HepG2 (cell line): ENCODE data around the gene PTPRC. TPM values are rescaled to one million over a fixed set of nuclear protein-coding genes. Genes with fewer than 3 reads are reported as not detected.

Experiments used
- ATAC-seq: fragments of 200-7000 bp; cut with Tn5 transposase; 3 replicates; pipeline ENCODE4 v1.9.1; 2020; ENCODE audit warnings: mild to moderate bottlenecking, moderate library complexity
- BruUV-seq: library from RNA; stranded (reverse); fragments of 400-500 nt; replicated peaks from 2 replicates; lab custom pipeline; 2021; lab: Mats Ljungman, UMichigan
- CTCF ChIA-PET: fragments of 300-600 bp; formaldehyde crosslinking; extraction: SDS; loops from one replicate; lab custom pipeline; 2021; ENCODE audit warnings: low total read pairs, inconsistent platforms, low intra/inter-chr PET ratio; lab: Yijun Ruan, JAX
- POLR2A ChIA-PET: fragments of 350-600 bp; sonication (Branson Sonifier 250); formaldehyde crosslinking; loops from one replicate; lab custom pipeline; 2020; ENCODE audit warnings: antibody characterized with exemption, inconsistent platforms; lab: Yijun Ruan, JAX
- DNase-seq: peaks from one replicate; pipeline ENCODE4 v3.0.0-alpha.2; 2015; ENCODE audit warnings: low spot score
- FAIRE-seq: peaks from 3 replicates; lab custom pipeline; 2011; peaks lifted over from hg19 to GRCh38; lab: Jason Lieb, UNC
- H2AFZ ChIP-seq: one replicate; pipeline ENCODE4 v1.6.1; 2011; ENCODE audit warnings: low read length, inconsistent platforms
- H3K27ac ChIP-seq: fragments of 300-600 bp; 3 replicates; pipeline ENCODE4 v1.8.0; 2011; ENCODE audit warnings: mixed run types, mild to moderate bottlenecking, mixed read lengths, low read length, inconsistent platforms; ENCODE audit not compliant: insufficient read depth; ENCODE audit errors: extremely low read length
- H3K27me3 ChIP-seq, 2 experiments: fragments of 200-600 bp in 1 of 2; 2 replicates in 1 of 2; 3 replicates in 1 of 2; pipeline versions ENCODE4 v1.6.0 to v1.8.0; 2011; ENCODE audit warnings: low read length in 2 of 2, mild to moderate bottlenecking in 2 of 2, moderate library complexity in 2 of 2, inconsistent platforms in 1 of 2; ENCODE audit not compliant: insufficient read depth in 2 of 2, control insufficient read depth in 1 of 2
- H3K36me3 ChIP-seq, 2 experiments: fragments of 200-600 bp in 1 of 2; replicated peaks in 1 of 2; 2 replicates in 1 of 2; 3 replicates in 1 of 2; pipeline versions ENCODE4 v1.5.1 to v1.8.0; 2011; ENCODE audit warnings: low read length in 2 of 2, inconsistent platforms in 1 of 2; ENCODE audit not compliant: insufficient read depth in 2 of 2, control insufficient read depth in 1 of 2
- H3K4me1 ChIP-seq: 2 replicates; pipeline ENCODE4 v1.5.1; 2012; ENCODE audit warnings: low read length, inconsistent platforms; ENCODE audit not compliant: insufficient read depth
- H3K4me2 ChIP-seq: 2 replicates; pipeline ENCODE4 v1.6.0; 2011; ENCODE audit warnings: low read depth, low read length, inconsistent platforms
- H3K4me3 ChIP-seq, 3 experiments: fragments of 200-600 bp in 1 of 3; sonication (generic), shearing (Covaris generic) in 1 of 3; replicated peaks in 1 of 3; 2 replicates each; pipeline ENCODE4 v1.5.1; 2011 to 2016; ENCODE audit warnings: low read length in 3 of 3, inconsistent platforms in 2 of 3, low read depth in 2 of 3, mild to moderate bottlenecking in 2 of 3, control low read depth in 1 of 3, mixed read lengths in 1 of 3; ENCODE audit not compliant: insufficient read depth in 1 of 3
- H3K79me2 ChIP-seq: one replicate; pipeline ENCODE4 v1.6.1; 2011; ENCODE audit warnings: low read length, inconsistent platforms; ENCODE audit not compliant: insufficient read depth
- H3K9ac ChIP-seq: 2 replicates; pipeline ENCODE4 v1.6.0; 2011; ENCODE audit warnings: mild to moderate bottlenecking, low read depth, low read length, inconsistent platforms; ENCODE audit not compliant: insufficient read depth
- H3K9me3 ChIP-seq: 2 replicates; pipeline ENCODE4 v1.5.1; 2012; ENCODE audit warnings: mild to moderate bottlenecking, low read length
- H4K20me1 ChIP-seq: 2 replicates; pipeline ENCODE4 v1.6.0; 2011; ENCODE audit warnings: inconsistent platforms, mild to moderate bottlenecking, low read length, moderate library complexity; ENCODE audit not compliant: insufficient read depth
- ATF7 ChIP-seq, 2 experiments: fragments of 450-650 bp in 1 of 2; sonication (generic) in 1 of 2; formaldehyde crosslinking in 1 of 2; IDR thresholded peaks; 2 replicates each; pipeline versions ENCODE4 v1.4.0 to v1.6.1; 2016 to 2020; ENCODE audit warnings: antibody characterized with exemption in 1 of 2, mild to moderate bottlenecking in 1 of 2, missing genetic modification reagents in 1 of 2
- CREB1 ChIP-seq, 2 experiments: fragments of 450-650 bp in 1 of 2; IDR thresholded peaks; 2 replicates each; pipeline ENCODE4 v1.6.1; 2016 to 2017; ENCODE audit warnings: control low read depth in 1 of 2, mild to moderate bottlenecking in 1 of 2, missing compliant biosample characterization in 1 of 2, missing genetic modification characterization in 1 of 2
- HNRNPUL1 ChIP-seq: fragments of 200-400 bp; formaldehyde crosslinking; IDR thresholded peaks from 2 replicates; pipeline ENCODE4 v1.6.1; 2017; ENCODE audit warnings: low read depth, mild to moderate bottlenecking, low read length, moderate library complexity
- JUN ChIP-seq: sonication (generic); formaldehyde crosslinking; IDR thresholded peaks from 2 replicates; pipeline ENCODE4 v1.4.0; 2020; ENCODE audit warnings: mild to moderate bottlenecking, missing genetic modification reagents
- MEIS2 ChIP-seq: sonication (generic); formaldehyde crosslinking; IDR thresholded peaks from 2 replicates; pipeline ENCODE4 v1.9.0; 2021; ENCODE audit warnings: mild to moderate bottlenecking, missing genetic modification reagents
- NR2F2 ChIP-seq: IDR thresholded peaks from 2 replicates; pipeline ENCODE4 v1.6.1; 2012; ENCODE audit warnings: low read depth, inconsistent platforms, borderline replicate concordance
- PHF21A ChIP-seq: sonication (generic); formaldehyde crosslinking; IDR thresholded peaks from 2 replicates; pipeline ENCODE4 v1.5.0; 2020; ENCODE audit warnings: mild to moderate bottlenecking, missing genetic modification reagents
- POLR2A ChIP-seq, 2 experiments: IDR thresholded peaks; 2 replicates each; pipeline ENCODE4 v1.6.1; 2011; ENCODE audit warnings: low read depth in 2 of 2, low read length in 2 of 2, mild to moderate bottlenecking in 1 of 2, moderate library complexity in 1 of 2; ENCODE audit not compliant: insufficient read depth in 1 of 2
- RFXANK ChIP-seq: IDR thresholded peaks from 2 replicates; pipeline ENCODE4 v1.6.1; 2016
- WGBS: methylation state at CpG from one replicate; pipeline ENCODE4 v1.1.6; 2017; ENCODE audit warnings: low lambda C conversion rate; 5-methylcytosine and 5-hydroxymethylcytosine counted together
- in situ Hi-C: cut with HindIII; loops from 2 replicates; pipeline ENCODE4 v1.10.0; 2017; ENCODE audit warnings: low pct_unique_long_range_greater_than_20kb; ENCODE audit not compliant: extremely low pct_ligation_motif_present
- intact Hi-C: fragments of 100-400 bp; cut with micrococcal nuclease; formaldehyde crosslinking; loops from one replicate; pipeline ENCODE4 v1.10.0; 2022; ENCODE audit not compliant: unreplicated experiment
- polyA plus RNA-seq, 8 experiments: library from polyadenylated mRNA; depleted of rRNA in 3 of 8; stranded (reverse) in 7 of 8; unstranded in 1 of 8; fragments of >200 nt; fragmentation: Illumina TruSeq in 4 of 8; extraction: Trizol in 4 of 8; gene quantifications; 2 replicates each; pipeline versions ENCODE4 v1.2.1 to v1.2.3, GENCODE V29; 2011 to 2016; ENCODE audit warnings: low read depth in 4 of 8, missing spikeins in 1 of 8, mixed read lengths in 1 of 8; ENCODE audit not compliant: insufficient read depth in 1 of 8
- total RNA-seq, 5 experiments: library from RNA; depleted of rRNA; stranded (reverse); fragments of >200 nt; fragmentation: Illumina TruSeq; extraction: Trizol; gene quantifications; 2 replicates each; pipeline ENCODE4 v1.2.3, GENCODE V29; 2016; ENCODE audit warnings: low read depth in 1 of 5
- TF ChIP-seq, protein P1 (sequence below): IDR thresholded peaks from 2 replicates; pipeline ENCODE4 v1.6.1; 2016; ENCODE audit warnings: missing biosample characterization, missing genetic modification reagents, low read depth
- TF ChIP-seq, protein P2 (sequence below): sonication (generic); formaldehyde crosslinking; IDR thresholded peaks from 2 replicates; pipeline ENCODE4 v1.4.0; 2020; ENCODE audit warnings: missing genetic modification reagents, mild to moderate bottlenecking, borderline replicate concordance
- TF ChIP-seq, protein P3 (sequence below): sonication (generic); formaldehyde crosslinking; IDR thresholded peaks from 2 replicates; pipeline ENCODE4 v1.4.0; 2020; ENCODE audit warnings: missing genetic modification reagents

Gene PTPRC
- total and polyA plus RNA-seq, 2 of the 13 experiments (the other 11 are each of a cell fraction or from before 2014, with no cell fraction given), result not detected

DNA sequence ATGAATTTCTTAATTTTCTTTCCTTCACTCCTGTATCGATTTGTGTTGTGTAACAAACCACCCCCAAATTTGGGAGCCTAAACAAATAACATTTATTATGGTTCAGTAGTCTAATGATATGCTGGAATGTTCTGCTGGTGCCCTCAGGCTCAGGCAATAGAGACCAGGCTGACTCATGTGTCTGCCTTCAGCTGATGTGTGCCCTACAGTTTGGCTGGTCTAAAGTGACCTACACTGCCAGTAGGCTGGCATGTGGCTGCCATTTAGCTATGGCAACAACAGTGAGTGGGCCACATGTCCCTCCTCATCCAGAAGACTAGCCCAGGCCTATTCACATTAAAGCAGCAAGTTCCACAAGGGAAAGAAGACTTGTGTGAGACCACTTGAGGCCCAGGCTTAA is 115.8 kb downstream of the PTPRC start (continued):
- TF ChIP-seq, protein P1, sequence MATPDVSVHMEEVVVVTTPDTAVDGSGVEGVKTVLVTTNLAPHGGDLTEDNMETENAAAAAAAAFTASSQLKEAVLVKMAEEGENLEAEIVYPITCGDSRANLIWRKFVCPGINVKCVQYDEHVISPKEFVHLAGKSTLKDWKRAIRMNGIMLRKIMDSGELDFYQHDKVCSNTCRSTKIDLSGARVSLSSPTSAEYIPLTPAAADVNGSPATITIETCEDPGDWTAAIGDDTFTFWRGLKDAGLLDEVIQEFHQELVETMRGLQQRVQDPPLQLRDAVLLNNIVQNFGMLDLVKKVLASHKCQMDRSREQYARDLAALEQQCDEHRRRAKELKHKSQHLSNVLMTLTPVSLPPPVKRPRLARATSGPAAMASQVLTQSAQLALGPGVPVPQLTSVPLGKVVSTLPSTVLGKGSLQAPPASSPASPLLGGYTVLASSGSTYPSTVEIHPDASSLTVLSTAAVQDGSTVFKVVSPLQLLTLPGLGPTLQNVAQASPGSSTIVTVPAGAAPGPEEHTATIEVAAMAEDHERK, result no peak
- TF ChIP-seq PHF21A (CRISPR knock-in tag), result no peak
- no peak for TF ChIP-seq POLR2A (IDR thresholded peaks at IDR 0.05; ENCODE audit: insufficient read depth in 1 of 2, low read depth in 2 of 2, low read length in 2 of 2)
- TF ChIP-seq JUN, result no peak
- TF ChIP-seq HNRNPUL1, result no peak
- TF ChIP-seq NR2F2, result no peak
- no peak for TF ChIP-seq MEIS2 (CRISPR knock-in tag)
- TF ChIP-seq RFXANK, result no peak
- TF ChIP-seq, all 625 proteins: peak for 0

DNA sequence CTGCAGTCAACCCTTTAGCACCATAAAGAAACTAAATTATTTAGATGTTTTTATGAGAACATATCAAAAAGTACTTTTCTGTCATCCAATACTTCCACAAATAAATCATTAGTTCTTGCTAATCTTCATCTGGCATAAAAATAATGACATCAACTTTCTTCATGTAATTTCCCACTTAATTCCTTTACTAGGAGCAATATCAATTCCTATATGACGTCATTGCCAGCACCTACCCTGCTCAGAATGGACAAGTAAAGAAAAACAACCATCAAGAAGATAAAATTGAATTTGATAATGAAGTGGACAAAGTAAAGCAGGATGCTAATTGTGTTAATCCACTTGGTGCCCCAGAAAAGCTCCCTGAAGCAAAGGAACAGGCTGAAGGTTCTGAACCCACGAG is 116.9 kb downstream of the PTPRC start:
- Histone ChIP-seq H3K4me2 (no peak overlapping the region), H3K4me1 (no peaks in the 10 kb centered on the region), H3K4me3 (no peak overlapping the region), H3K36me3 (no peaks in the 10 kb centered on the region), H3K9ac (no peak overlapping the region), H3K27ac (no peak overlapping the region), H3K27me3 (no peaks in the 10 kb centered on the region), H2AFZ (no peak overlapping the region), H4K20me1 (no peaks in the 10 kb centered on the region), H3K79me2 (no peaks in the 10 kb centered on the region), H3K9me3 (no peaks in the 10 kb centered on the region)
- BruUV-seq, result no TSS peak
- WGBS, result 0% methylated on average over 2 of the region's 2 CpGs
- CTCF ChIA-PET, result interaction anchor here (1.2 kb wide), 1 partner anchor 488 kb away, joined by 3 read pairs; no protein-coding TSS in a partner anchor
- POLR2A ChIA-PET, result no interaction called here
- TF ChIP-seq, protein P2, sequence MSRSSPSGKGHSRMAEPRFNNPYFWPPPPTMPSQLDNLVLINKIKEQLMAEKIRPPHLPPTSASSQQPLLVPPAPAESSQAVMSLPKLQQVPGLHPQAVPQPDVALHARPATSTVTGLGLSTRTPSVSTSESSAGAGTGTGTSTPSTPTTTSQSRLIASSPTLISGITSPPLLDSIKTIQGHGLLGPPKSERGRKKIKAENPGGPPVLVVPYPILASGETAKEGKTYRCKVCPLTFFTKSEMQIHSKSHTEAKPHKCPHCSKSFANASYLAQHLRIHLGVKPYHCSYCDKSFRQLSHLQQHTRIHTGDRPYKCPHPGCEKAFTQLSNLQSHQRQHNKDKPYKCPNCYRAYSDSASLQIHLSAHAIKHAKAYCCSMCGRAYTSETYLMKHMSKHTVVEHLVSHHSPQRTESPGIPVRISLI (CRISPR knock-in tag), result no peak
- TF ChIP-seq, protein P3, sequence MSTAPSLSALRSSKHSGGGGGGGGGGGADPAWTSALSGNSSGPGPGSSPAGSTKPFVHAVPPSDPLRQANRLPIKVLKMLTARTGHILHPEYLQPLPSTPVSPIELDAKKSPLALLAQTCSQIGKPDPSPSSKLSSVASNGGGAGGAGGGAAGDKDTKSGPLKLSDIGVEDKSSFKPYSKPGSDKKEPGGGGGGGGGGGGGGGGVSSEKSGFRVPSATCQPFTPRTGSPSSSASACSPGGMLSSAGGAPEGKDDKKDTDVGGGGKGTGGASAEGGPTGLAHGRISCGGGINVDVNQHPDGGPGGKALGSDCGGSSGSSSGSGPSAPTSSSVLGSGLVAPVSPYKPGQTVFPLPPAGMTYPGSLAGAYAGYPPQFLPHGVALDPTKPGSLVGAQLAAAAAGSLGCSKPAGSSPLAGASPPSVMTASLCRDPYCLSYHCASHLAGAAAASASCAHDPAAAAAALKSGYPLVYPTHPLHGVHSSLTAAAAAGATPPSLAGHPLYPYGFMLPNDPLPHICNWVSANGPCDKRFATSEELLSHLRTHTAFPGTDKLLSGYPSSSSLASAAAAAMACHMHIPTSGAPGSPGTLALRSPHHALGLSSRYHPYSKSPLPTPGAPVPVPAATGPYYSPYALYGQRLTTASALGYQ (CRISPR knock-in tag), result no peak
- TF ChIP-seq ATF7 (IDR thresholded peaks at IDR 0.05), result peak; percentile 98
- no peak for TF ChIP-seq ATF7 (CRISPR knock-in tag; IDR thresholded peaks at IDR 0.05)
- TF ChIP-seq CREB1 (IDR thresholded peaks at IDR 0.05), result peak; percentile 92
- TF ChIP-seq CREB1 (CRISPR knock-in tag; IDR thresholded peaks at IDR 0.05), result no peak
- in situ Hi-C loops, result loop anchor here (25.0 kb wide), 1 partner anchor 357 kb away; no protein-coding TSS in a partner anchor
- intact Hi-C loops, result loop anchor here (1.0 to 5.0 kb wide), 3 partner anchors 358 to 797 kb away; no protein-coding TSS in a partner anchor
- DNase-seq (no peak), ATAC-seq (no peak), FAIRE-seq (no peak)
